OCI-LY1 (cell line): Measurements from ENCODE around the gene TEX28.

Source experiments
- H2AFZ ChIP-seq: fragments of 200-600 bp; sonication (generic), shearing (Covaris generic); 2 replicates; pipeline ENCODE4 v1.6.0; 2014; ENCODE audit warnings: antibody characterized with exemption, mild to moderate bottlenecking, low read length
- H3F3A ChIP-seq: fragments of 200-600 bp; sonication (generic), shearing (Covaris generic); 2 replicates; pipeline ENCODE4 v1.6.0; 2014; ENCODE audit warnings: mild to moderate bottlenecking, antibody characterized with exemption, low read length, moderate library complexity; ENCODE audit not compliant: insufficient read depth
- H3K27ac ChIP-seq: fragments of 200-600 bp; sonication (generic); 2 replicates; pipeline ENCODE4 v1.5.1; 2014; ENCODE audit warnings: low read length, mixed run types, mild to moderate bottlenecking, low read depth; ENCODE audit not compliant: poor library complexity, severe bottlenecking
- H3K27me3 ChIP-seq: fragments of 200-600 bp; sonication (generic); 2 replicates; pipeline ENCODE4 v1.6.0; 2014; ENCODE audit warnings: antibody characterized with exemption, mild to moderate bottlenecking, low read length, moderate library complexity; ENCODE audit not compliant: insufficient read depth
- H3K36me3 ChIP-seq: fragments of 200-600 bp; sonication (generic); 2 replicates; pipeline ENCODE4 v1.6.1; 2014; ENCODE audit warnings: mild to moderate bottlenecking, antibody characterized with exemption, low read length, moderate library complexity, mixed read lengths; ENCODE audit not compliant: insufficient read depth
- H3K4me1 ChIP-seq: fragments of 200-600 bp; sonication (generic); 2 replicates; pipeline ENCODE4 v1.5.1; 2014; ENCODE audit warnings: mild to moderate bottlenecking, low read length, moderate library complexity; ENCODE audit not compliant: insufficient read depth, severe bottlenecking
- H3K4me2 ChIP-seq: fragments of 200-600 bp; sonication (generic), shearing (Covaris generic); 2 replicates; pipeline ENCODE4 v1.6.1; 2014; ENCODE audit warnings: low read length
- H3K4me3 ChIP-seq: fragments of 200-600 bp; sonication (generic); 2 replicates; pipeline ENCODE4 v1.5.1; 2014; ENCODE audit warnings: low read length, low read depth, mild to moderate bottlenecking, mixed read lengths; ENCODE audit not compliant: poor library complexity, severe bottlenecking
- H3K79me2 ChIP-seq: fragments of 200-600 bp; shearing (Covaris generic); 2 replicates; pipeline ENCODE4 v1.6.1; 2016; ENCODE audit warnings: mixed run types, low read length, mixed read lengths; ENCODE audit not compliant: insufficient read depth
- H3K9ac ChIP-seq: fragments of 200-600 bp; sonication (generic), shearing (Covaris generic); 2 replicates; pipeline ENCODE4 v1.6.1; 2014; ENCODE audit warnings: mild to moderate bottlenecking, low read length, mixed read lengths
- H3K9me2 ChIP-seq: fragments of 200-600 bp; sonication (generic), shearing (Covaris generic); 2 replicates; pipeline ENCODE4 v1.6.1; 2014; ENCODE audit warnings: low read depth, mild to moderate bottlenecking, low read length, mixed read lengths
- H3K9me3 ChIP-seq: fragments of 200-600 bp; shearing (Covaris generic); 2 replicates; pipeline ENCODE4 v1.6.1; 2014; ENCODE audit warnings: low read length, mixed read lengths
- H4K20me1 ChIP-seq: fragments of 200-600 bp; sonication (generic), shearing (Covaris generic); 2 replicates; pipeline ENCODE4 v1.6.0; 2016; ENCODE audit warnings: mild to moderate bottlenecking, low read length; ENCODE audit not compliant: insufficient read depth
- EZH2 ChIP-seq: fragments of 200-600 bp; sonication (generic), shearing (Covaris generic); IDR thresholded peaks from 2 replicates; pipeline ENCODE4 v1.8.0; 2017; ENCODE audit warnings: borderline replicate concordance, mixed run types, mild to moderate bottlenecking, antibody characterized with exemption, low read length, moderate library complexity, mixed read lengths
- TF ChIP-seq, protein P1 (sequence below): fragments of 200-600 bp; sonication (generic), shearing (Covaris generic); IDR thresholded peaks from 2 replicates; pipeline ENCODE4 v1.5.1; 2017; ENCODE audit warnings: mild to moderate bottlenecking, antibody characterized with exemption, low read length, moderate library complexity, mixed read lengths

Gene TEX28

DNA sequence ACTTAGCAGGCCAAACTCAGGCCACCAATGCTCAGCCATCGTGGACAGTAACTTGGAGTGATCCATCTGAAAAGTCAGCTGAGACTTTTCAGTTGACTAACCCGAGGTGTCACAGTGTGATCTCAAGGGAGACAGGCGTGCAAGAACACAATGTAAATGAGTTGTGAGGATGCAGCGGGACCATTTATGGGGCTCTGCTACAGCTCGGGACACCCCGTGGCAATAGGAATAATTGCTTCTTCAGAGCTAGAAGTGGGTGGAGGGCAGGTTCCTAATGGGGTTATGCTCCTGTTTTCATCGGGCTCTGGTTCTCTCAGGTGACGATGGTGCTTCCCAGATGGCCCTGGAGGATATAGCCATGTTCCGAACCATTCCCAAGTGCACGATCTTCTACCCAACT lies 28.0 kb upstream of the TEX28 start:
- H3K36me3 ChIP-seq: no peaks in the 10 kb centered on the region
- H3K9me3 ChIP-seq: no peaks in the 10 kb centered on the region
- H3K27ac ChIP-seq: no peak overlapping the region
- H3K4me3 ChIP-seq: no peak overlapping the region
- no peak overlapping the region for H3K9ac ChIP-seq
- H3K4me1 ChIP-seq: peaks cover 4% of the 10 kb centered on the region
- no peak overlapping the region for H2AFZ ChIP-seq
- no peaks in the 10 kb centered on the region for H3K9me2 ChIP-seq
- no peak overlapping the region for H3K4me2 ChIP-seq
- no peaks in the 10 kb centered on the region for H3F3A ChIP-seq
- no peaks in the 10 kb centered on the region for H3K27me3 ChIP-seq
- H3K79me2 ChIP-seq: no peaks in the 10 kb centered on the region
- TF ChIP-seq EZH2: no peak
- TF ChIP-seq, protein P1, sequence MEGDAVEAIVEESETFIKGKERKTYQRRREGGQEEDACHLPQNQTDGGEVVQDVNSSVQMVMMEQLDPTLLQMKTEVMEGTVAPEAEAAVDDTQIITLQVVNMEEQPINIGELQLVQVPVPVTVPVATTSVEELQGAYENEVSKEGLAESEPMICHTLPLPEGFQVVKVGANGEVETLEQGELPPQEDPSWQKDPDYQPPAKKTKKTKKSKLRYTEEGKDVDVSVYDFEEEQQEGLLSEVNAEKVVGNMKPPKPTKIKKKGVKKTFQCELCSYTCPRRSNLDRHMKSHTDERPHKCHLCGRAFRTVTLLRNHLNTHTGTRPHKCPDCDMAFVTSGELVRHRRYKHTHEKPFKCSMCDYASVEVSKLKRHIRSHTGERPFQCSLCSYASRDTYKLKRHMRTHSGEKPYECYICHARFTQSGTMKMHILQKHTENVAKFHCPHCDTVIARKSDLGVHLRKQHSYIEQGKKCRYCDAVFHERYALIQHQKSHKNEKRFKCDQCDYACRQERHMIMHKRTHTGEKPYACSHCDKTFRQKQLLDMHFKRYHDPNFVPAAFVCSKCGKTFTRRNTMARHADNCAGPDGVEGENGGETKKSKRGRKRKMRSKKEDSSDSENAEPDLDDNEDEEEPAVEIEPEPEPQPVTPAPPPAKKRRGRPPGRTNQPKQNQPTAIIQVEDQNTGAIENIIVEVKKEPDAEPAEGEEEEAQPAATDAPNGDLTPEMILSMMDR: no peak
- no peaks in the 10 kb centered on the region for H4K20me1 ChIP-seq

GRCh38 chrX:154321594-154321993 lies 26.7 kb upstream of the TEX28 start:
- no peaks in the 10 kb centered on the region for H4K20me1 ChIP-seq
- H3K27ac ChIP-seq: no peak overlapping the region
- H3K9ac ChIP-seq: no peak overlapping the region
- no peaks in the 10 kb centered on the region for H3K27me3 ChIP-seq
- no peaks in the 10 kb centered on the region for H3K9me3 ChIP-seq
- H2AFZ ChIP-seq: no peak overlapping the region
- H3K4me2 ChIP-seq: no peak overlapping the region
- no peaks in the 10 kb centered on the region for H3K9me2 ChIP-seq
- TF ChIP-seq EZH2: no peak
- TF ChIP-seq, protein P1: no peak
- H3F3A ChIP-seq: no peaks in the 10 kb centered on the region
- no peaks in the 10 kb centered on the region for H3K79me2 ChIP-seq
- H3K4me3 ChIP-seq: no peak overlapping the region
- H3K36me3 ChIP-seq: no peaks in the 10 kb centered on the region
- peaks cover 4% of the 10 kb centered on the region for H3K4me1 ChIP-seq

GRCh38 chrX:154321152-154321551 lies 26.2 kb upstream of the TEX28 start:
- Histone ChIP-seq H4K20me1 (no peaks in the 10 kb centered on the region), H3K4me1 (peaks cover 4% of the 10 kb centered on the region), H3K9me3 (no peaks in the 10 kb centered on the region), H3F3A (no peaks in the 10 kb centered on the region), H3K9ac (no peak overlapping the region), H3K27ac (no peak overlapping the region), H3K4me2 (no peak overlapping the region), H3K79me2 (no peaks in the 10 kb centered on the region), H2AFZ (no peak overlapping the region), H3K4me3 (no peak overlapping the region), H3K27me3 (no peaks in the 10 kb centered on the region), H3K36me3 (no peaks in the 10 kb centered on the region), H3K9me2 (no peaks in the 10 kb centered on the region)
- no peak for TF ChIP-seq EZH2
- TF ChIP-seq, protein P1: no peak
